DOHH2 (cell line): ENCODE data around the gene AHI1.

Experiments
- H3F3A ChIP-seq: fragments of 200-600 bp; sonication (generic), shearing (Covaris generic); 2 replicates; pipeline ENCODE4 v1.6.0; 2016; ENCODE audit warnings: antibody characterized with exemption, mild to moderate bottlenecking; ENCODE audit not compliant: control insufficient read depth, insufficient read depth
- H3K27ac ChIP-seq: fragments of 200-600 bp; sonication (generic); 2 replicates; pipeline ENCODE4 v1.5.1; 2014; ENCODE audit warnings: low read depth, mild to moderate bottlenecking, low read length, moderate library complexity
- H3K27me3 ChIP-seq: fragments of 200-600 bp; sonication (generic); 2 replicates; pipeline ENCODE4 v1.6.1; 2014; ENCODE audit warnings: mild to moderate bottlenecking, low read length, mixed read lengths; ENCODE audit not compliant: control insufficient read depth
- H3K36me3 ChIP-seq: fragments of 200-600 bp; sonication (generic); 2 replicates; pipeline ENCODE4 v1.6.1; 2014; ENCODE audit warnings: mild to moderate bottlenecking, low read length, moderate library complexity, mixed read lengths; ENCODE audit not compliant: control insufficient read depth
- H3K4me1 ChIP-seq: fragments of 200-600 bp; sonication (generic); 2 replicates; pipeline ENCODE4 v1.6.1; 2014; ENCODE audit warnings: mild to moderate bottlenecking, low read length, mixed read lengths; ENCODE audit not compliant: control insufficient read depth
- H3K4me2 ChIP-seq: fragments of 200-600 bp; sonication (generic); 2 replicates; pipeline ENCODE4 v1.6.0; 2014; ENCODE audit warnings: mild to moderate bottlenecking, low read length, moderate library complexity
- H3K4me3 ChIP-seq: fragments of 200-600 bp; sonication (generic); 2 replicates; pipeline ENCODE4 v1.5.1; 2014; ENCODE audit warnings: mild to moderate bottlenecking, low read length, mixed read lengths
- H3K79me2 ChIP-seq: fragments of 200-600 bp; sonication (generic); 2 replicates; pipeline ENCODE4 v1.6.1; 2014; ENCODE audit warnings: mild to moderate bottlenecking, low read length, mixed read lengths; ENCODE audit not compliant: control insufficient read depth
- H3K9me2 ChIP-seq: fragments of 200-600 bp; sonication (generic); replicated peaks from 2 replicates; pipeline ENCODE4 v1.6.1; 2014; ENCODE audit warnings: mild to moderate bottlenecking, low read length, mixed read lengths; ENCODE audit not compliant: control insufficient read depth
- H3K9me3 ChIP-seq: fragments of 200-600 bp; sonication (generic); 2 replicates; pipeline ENCODE4 v1.6.1; 2014; ENCODE audit warnings: antibody characterized with exemption, low read length, mixed read lengths; ENCODE audit not compliant: control insufficient read depth, insufficient read depth
- H4K20me1 ChIP-seq: fragments of 200-600 bp; sonication (generic); 2 replicates; pipeline ENCODE4 v1.6.0; 2014; ENCODE audit warnings: low read depth, mild to moderate bottlenecking, antibody characterized with exemption, low read length, moderate library complexity; ENCODE audit not compliant: control insufficient read depth, insufficient read depth
- CTCF ChIP-seq: fragments of 200-600 bp; sonication (generic); IDR thresholded peaks from one replicate; pipeline ENCODE4 v1.5.1; 2014; ENCODE audit warnings: antibody characterized with exemption, mild to moderate bottlenecking, low read depth, low read length; ENCODE audit not compliant: poor library complexity, severe bottlenecking
- EZH2phosphoT487 ChIP-seq: fragments of 200-600 bp; sonication (generic); IDR thresholded peaks from 2 replicates; pipeline ENCODE4 v1.6.1; 2017; ENCODE audit warnings: borderline replicate concordance, mild to moderate bottlenecking, antibody characterized with exemption, low read length, moderate library complexity, mixed read lengths

The AHI1 gene

GRCh38 chr6:135439549-135439948 is 58.0 kb downstream of the AHI1 start:
- Histone ChIP-seq H3K4me2 (no peak overlapping the region), H3F3A (peaks cover under 1% of the 10 kb centered on the region), H3K9me3 (no peaks in the 10 kb centered on the region), H3K79me2 (no peaks in the 10 kb centered on the region), H3K27me3 (no peaks in the 10 kb centered on the region), H3K36me3 (peaks cover 17% of the 10 kb centered on the region), H3K9me2 (no peaks in the 10 kb centered on the region), H3K27ac (no peak overlapping the region), H3K4me3 (no peak overlapping the region), H4K20me1 (0 out of 2 replicates have a peak, but pooled peaks cover 5% of the 10 kb centered on the region), H3K4me1 (peaks cover 6% of the 10 kb centered on the region)
- TF ChIP-seq EZH2phosphoT487 (no peak), CTCF (no peak)

- Histone ChIP-seq H3K9me2 (no peaks in the 10 kb centered on the region), H3K36me3 (peaks cover 19% of the 10 kb centered on the region), H3K27ac (no peak overlapping the region), H3K4me1 (peaks cover 10% of the 10 kb centered on the region), H3K9me3 (no peaks in the 10 kb centered on the region), H3K79me2 (no peaks in the 10 kb centered on the region), H3F3A (peaks cover 6% of the 10 kb centered on the region), H3K4me3 (no peak overlapping the region), H3K4me2 (no peak overlapping the region), H4K20me1 (0 out of 2 replicates have a peak, but pooled peaks cover 5% of the 10 kb centered on the region), H3K27me3 (no peaks in the 10 kb centered on the region)
- TF ChIP-seq EZH2phosphoT487 (no peak), CTCF (peak; percentile 56)
Observed at GRCh38 chr6:135438907-135439535, 58.5 kb downstream of the AHI1 start.

- no peak overlapping the region for H3K4me2 ChIP-seq
- peaks cover 11% of the 10 kb centered on the region for H3K4me1 ChIP-seq
- peaks cover 9% of the 10 kb centered on the region for H3F3A ChIP-seq
- H3K4me3 ChIP-seq = no peak overlapping the region
- peaks cover 19% of the 10 kb centered on the region for H3K36me3 ChIP-seq
- H3K79me2 ChIP-seq = no peaks in the 10 kb centered on the region
- 0 out of 2 replicates have a peak, but pooled peaks cover 5% of the 10 kb centered on the region for H4K20me1 ChIP-seq
- no peaks in the 10 kb centered on the region for H3K9me3 ChIP-seq
- H3K9me2 ChIP-seq = no peaks in the 10 kb centered on the region
- H3K27me3 ChIP-seq = no peaks in the 10 kb centered on the region
- no peak overlapping the region for H3K27ac ChIP-seq
- TF ChIP-seq EZH2phosphoT487 = no peak
- no peak for TF ChIP-seq CTCF
Observed at GRCh38 chr6:135434991-135435390, 62.5 kb downstream of the AHI1 start.
